AG08395 (cell line): Measurements from ENCODE around the gene PRKX.
"Not testable (repeated sequence)": the region's sequence is repeated elsewhere in the genome, so short reads cannot be mapped to it uniquely, and the experiment has no call there.

Experiments used
- DNase-seq: peaks from one replicate; pipeline ENCODE4 v3.0.0; 2012; ENCODE audit warnings: mixed read lengths, low spot score

Gene PRKX

GRCh38 chrX:3653111-3653510, 60.3 kb downstream of the PRKX start:
- no peak for DNase-seq

DNA sequence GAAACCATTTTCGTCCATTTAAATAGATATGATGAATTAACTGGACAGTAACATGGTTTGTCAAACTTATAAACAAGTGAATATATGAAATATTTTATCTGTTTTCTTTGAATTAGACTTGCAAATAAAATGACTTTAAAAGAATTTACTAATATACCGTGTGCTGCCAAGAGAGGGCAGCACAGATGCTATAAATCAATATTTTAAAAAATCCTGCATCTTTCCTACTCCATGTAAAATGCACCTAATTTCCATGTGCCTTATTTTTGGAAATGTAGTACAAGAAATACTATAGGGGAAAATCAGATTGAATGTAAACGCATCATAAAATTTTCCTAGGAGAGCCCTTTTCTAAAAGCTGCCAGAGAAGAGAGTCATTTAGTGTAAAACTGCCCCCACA, 62.2 kb downstream of the PRKX start:
- peak; percentile 39 for DNase-seq

GRCh38 chrX:3648084-3648483, 65.4 kb downstream of the PRKX start:
- no peak for DNase-seq

- not testable (repeated sequence) for DNase-seq
These were observed 73.4 kb downstream of the PRKX start for GRCh38 chrX:3639858-3640631.

- DNase-seq: no peak
These were observed 74.2 kb downstream of the PRKX start for GRCh38 chrX:3639236-3639635.

GRCh38 chrX:3638280-3638873, 75.1 kb downstream of the PRKX start:
- DNase-seq: peak; percentile 71

DNA sequence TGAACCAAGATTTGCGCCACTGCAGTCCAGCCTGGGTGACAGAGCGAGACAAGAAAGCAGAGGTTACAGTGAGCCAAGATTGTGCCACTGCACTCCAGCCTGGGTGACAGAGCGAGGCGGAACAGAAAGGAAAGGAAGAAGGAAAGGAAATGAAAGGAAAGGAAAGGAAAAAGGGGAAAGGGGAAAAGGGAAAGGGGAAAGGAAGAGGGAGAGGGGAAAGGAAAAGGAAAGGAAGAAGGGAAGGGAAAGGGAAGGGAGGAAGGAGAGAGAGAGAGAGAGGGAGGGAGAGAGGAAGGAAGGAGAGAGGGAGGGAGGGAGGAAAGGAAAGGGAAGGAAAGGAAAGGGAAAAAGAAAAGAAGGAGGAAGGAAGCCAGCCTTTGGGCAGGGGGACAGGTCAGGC, 76.6 kb downstream of the PRKX start:
- DNase-seq: no peak

GRCh38 chrX:3631196-3631595, 82.3 kb downstream of the PRKX start:
- no peak for DNase-seq

DNA sequence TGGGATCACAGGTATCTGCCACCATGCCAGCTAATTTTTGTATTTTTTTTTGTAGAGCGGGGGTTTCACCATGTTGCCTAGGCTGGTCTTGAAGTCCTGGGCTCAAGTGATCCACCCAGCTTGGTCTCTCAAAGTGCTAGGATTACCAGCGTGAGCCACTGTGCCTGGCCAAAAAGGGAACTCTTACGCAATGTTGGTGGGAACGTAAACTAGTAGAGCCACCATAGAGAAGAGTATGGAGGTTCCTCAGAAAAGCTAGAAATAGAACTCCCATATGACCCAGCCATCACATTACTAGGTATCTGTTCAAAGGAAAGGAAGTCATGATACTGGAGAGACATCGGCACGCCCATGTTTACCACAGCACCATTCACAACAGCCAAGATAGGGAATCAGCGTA, 85.9 kb downstream of the PRKX start:
- no peak for DNase-seq

DNA sequence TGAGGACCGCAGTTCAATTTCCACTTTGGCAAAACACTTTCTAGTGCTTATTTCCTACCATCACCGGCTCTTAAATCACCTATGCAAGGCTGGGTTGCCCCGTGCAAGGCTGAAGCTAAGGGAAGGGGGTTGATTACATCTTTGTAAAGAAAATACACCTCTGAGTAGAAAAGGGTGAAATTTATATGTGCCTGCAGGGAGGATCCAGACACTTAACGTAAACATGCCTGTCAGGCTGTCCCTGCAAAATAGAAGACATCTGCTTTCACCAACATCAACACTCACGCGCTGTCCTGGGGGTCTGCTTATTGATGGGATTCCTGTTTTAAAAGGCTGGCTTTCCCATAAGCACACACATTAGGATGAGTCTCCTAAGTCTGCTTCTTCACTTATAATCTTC, 92.0 kb downstream of the PRKX start:
- no peak for DNase-seq

- not testable (repeated sequence) for DNase-seq
These were observed 101.7 kb downstream of the PRKX start for GRCh38 chrX:3611744-3612143.

DNA sequence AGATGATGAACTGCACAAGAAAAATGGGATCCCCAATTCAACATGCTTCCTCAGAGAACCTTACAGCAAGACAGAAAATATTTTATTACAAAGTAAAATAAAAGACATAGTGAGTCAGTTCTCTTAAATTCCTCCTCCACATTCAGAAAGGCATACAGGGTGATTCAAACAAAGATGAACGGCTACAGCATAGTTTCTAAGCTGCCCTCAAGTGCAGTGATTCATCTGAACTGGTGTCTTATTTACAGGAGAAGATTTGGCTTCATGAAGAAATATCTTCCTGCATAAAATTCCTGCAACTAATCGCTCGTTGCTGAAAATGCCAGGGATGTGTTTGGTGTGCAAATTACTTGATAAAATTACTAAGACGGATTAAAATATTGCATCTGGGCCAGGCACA, 103.6 kb downstream of the PRKX start:
- peak; percentile 56 for DNase-seq

DNA sequence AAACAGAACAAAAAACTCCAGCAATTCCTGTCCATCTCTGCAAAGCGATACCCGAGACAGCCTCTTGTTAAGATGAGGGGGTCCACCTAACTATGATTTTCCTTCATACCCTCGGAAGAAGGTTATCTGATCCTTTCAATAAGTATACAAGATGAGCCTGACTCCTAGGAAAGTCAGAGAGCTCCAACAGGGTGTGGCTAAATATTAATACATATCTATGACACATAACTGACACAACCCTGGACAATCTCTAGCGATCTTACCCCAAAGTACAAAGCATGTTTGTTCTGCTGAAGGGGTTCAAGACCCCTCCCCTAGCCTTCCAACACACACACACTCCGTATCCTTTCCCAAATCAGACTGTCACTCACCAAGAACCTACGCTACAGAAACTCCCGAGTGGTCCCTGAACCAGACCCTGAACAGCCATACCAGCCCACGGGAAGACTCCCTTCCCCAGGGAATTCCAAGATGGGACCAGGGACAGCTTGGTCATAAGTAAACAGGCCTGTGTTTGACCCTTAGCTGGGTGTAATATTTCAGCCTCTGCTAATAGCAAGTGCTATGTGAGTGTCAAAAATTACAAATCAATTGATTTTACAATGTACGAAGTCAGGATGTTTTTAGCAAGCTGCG, 110.3 kb downstream of the PRKX start:
- DNase-seq: no peak

DNA sequence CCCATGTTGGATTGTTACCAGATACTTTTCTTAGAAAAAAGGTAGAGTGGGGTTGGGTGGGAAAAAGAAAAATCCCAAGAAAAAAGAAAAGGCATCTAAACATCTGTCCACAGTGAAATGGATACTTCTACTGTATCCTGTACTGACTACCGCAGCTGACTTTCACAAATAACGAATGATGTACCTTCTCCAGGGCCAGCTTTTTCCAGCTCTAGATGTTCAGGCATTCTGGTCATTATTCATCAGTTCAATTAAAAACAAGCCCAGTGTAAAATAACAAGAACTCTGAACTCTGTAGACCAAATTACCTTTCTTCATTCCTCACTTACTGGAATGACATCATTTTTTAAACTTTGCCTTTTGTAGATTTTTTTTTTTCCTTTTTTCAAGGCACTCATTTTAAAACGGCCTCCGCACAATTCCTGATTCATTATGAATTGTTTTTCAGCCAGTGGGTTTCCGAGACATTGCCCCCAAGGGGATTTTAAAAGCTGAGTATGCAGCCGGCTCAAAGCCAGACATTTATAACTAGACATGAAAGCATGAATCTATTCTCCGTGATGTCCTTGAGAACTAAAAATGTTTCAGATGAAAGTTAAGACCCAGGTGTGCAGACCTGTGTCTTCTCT, 113.5 kb downstream of the PRKX start:
- DNase-seq: no peak

DNA sequence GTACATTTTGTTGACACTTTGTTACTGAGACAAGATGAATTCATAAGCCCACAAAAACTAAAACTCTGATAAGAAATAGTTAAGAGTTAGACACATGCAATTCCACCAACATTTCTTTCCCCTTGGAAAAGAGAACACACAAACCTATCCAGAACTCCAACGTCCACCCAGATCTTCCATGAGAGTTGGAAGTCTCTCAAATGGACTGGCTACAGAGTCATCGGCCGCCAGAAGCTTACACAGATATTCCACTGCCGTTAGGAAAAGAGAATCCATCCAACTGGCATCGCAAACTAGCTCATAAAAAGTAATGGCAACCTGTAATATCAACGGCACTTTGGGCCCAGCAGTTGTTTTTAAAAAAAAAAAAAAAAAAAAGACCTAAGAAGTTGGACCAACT, 114.7 kb downstream of the PRKX start:
- no peak for DNase-seq

DNA sequence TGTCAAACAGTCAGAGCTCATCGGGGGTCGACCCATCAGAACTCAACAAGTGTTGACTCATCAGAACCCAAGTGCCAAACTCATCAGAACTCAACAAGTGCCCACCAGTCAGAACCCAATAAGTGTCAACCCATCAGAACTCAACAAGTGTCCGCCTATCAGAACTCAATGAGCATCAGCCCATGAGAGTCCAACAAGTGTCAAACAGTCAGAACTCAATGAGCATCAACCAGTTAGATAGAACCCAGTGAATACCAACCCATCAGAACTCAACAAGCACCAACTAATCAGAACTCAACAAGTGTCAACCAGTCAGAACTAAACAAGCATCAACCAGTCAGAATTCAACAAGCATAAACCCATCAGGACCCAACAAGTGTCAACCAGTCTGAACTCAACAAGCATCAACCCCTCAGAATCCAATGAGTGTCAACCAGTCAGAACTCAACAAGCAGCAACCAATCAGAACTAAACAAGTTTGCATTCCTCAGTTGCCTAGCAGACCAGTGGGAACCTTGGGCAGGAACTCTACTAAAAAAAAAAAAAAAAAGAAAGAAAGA, 115.3 kb downstream of the PRKX start:
- no peak for DNase-seq

DNA sequence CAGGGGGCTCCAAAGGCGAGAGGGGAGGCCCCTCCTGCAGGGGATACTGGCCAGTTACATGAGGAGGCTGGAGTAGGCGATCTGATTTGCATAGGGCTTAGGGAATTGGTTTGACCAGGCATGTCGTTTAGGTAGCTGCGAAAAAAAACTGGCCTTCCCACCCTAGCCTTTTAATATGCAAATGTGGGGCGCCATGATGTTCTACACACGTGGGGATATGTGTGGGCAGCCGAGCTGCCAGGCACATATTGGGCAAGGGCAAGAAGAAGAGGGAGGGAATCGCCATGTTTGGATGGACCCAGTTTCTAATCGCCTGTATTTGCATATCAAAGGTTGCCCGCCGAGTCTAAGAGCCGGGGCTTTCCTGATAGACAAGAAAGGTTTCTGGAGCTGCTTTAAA, 121.3 kb downstream of the PRKX start:
- DNase-seq: no peak

GRCh38 chrX:3589474-3589873, 124.0 kb downstream of the PRKX start:
- no peak for DNase-seq

DNA sequence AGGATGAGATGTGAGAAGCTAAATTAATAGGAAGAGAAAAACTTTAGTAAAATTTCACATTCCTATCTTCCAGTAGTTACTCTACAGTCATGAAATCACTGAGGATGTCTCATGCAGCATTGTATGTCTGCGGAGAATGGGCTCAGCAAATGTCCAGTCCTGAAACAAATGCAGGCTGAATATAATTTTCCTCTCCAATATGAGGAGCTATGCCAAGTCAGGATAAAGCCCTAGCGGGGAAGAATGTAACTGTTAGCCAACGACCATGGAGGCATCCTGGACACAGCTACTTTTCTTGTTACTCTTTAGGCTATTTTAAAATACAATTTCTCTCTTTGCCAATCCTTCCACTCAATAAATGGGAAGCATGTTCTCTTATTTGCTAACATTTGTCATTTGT, 127.7 kb downstream of the PRKX start:
- DNase-seq: no peak

GRCh38 chrX:3584415-3584996, 128.9 kb downstream of the PRKX start:
- no peak for DNase-seq

- DNase-seq: no peak
These were observed 131.0 kb downstream of the PRKX start for GRCh38 chrX:3582451-3582850.

DNA sequence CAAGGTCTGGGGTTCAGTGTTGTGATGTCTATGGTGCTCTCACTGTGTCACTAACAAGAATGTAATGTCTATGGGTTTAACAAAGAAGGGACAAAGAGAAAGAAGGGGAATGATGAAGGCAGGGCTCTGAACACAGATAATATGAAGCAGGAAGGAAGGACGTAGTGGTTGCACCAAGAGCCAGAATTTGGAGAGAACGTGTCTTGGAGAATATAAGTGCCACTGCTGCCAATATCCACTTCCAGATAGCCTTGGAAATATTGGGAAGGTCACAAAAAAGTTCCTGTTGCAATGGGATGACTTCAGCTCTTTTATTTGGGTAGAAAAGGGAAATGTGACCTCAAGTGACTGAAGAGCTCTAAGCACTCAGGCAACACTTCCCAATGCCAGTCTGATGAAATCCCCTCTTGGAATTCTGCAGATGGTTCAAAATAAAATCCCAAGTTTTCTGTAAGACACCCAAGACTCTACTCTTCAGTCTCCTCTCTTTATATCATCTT, 131.8 kb downstream of the PRKX start:
- no peak for DNase-seq
